ENCODE data around the gene SOCS1.

DNA sequence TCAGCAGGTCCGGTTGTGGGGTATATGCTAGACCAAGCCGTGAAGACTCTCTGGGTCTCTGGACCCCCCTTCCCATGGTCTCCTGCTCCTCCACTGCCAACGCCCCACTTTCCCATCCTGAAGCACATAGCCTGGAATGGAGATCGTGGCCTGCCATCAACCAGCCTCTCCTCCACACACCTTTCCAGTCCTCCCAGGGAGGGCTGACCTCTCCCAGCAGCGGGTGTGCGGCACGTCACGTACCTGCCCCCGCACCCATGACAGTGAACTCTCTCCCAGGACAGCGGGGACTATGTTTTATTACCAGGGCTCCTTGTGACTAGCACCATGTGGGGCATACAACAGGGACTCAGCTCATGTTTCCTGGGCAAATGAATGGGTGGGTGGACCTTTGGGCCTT is 15.6 kb upstream of the SOCS1 start:
- TF ChIP-seq, protein P1, sequence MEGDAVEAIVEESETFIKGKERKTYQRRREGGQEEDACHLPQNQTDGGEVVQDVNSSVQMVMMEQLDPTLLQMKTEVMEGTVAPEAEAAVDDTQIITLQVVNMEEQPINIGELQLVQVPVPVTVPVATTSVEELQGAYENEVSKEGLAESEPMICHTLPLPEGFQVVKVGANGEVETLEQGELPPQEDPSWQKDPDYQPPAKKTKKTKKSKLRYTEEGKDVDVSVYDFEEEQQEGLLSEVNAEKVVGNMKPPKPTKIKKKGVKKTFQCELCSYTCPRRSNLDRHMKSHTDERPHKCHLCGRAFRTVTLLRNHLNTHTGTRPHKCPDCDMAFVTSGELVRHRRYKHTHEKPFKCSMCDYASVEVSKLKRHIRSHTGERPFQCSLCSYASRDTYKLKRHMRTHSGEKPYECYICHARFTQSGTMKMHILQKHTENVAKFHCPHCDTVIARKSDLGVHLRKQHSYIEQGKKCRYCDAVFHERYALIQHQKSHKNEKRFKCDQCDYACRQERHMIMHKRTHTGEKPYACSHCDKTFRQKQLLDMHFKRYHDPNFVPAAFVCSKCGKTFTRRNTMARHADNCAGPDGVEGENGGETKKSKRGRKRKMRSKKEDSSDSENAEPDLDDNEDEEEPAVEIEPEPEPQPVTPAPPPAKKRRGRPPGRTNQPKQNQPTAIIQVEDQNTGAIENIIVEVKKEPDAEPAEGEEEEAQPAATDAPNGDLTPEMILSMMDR (conservative IDR thresholded peaks at IDR 0.05; ENCODE audit: low read depth, low read length), result no peak
- TF ChIP-seq EZH2 (IDR thresholded peaks at IDR 0.05; ENCODE audit: borderline replicate concordance, low read depth, low read length, poor library complexity, severe bottlenecking), result no peak

Measured in A673 (cell line).